Left ventricle myocardium superior (tissue), 1 donor: ENCODE results near the gene GTF2H2C. TPM values are rescaled to one million over a fixed set of nuclear protein-coding genes. Genes with fewer than 3 reads are reported as not detected.
"Not testable (repeated sequence)": the region's sequence is repeated elsewhere in the genome, so short reads cannot be mapped to it uniquely, and the experiment has no call there.

Source experiments
- ATAC-seq: fragments of 200-7000 bp; cut with Tn5 transposase; one replicate; pipeline ENCODE4 v1.9.1; 2020; ENCODE audit warnings: mild to moderate bottlenecking, moderate library complexity
- DNase-seq: peaks from one replicate; pipeline ENCODE4 v3.0.0-alpha.2; 2020
- intact Hi-C: fragments of 100-400 bp; cut with micrococcal nuclease; formaldehyde crosslinking; loops from one replicate; pipeline ENCODE4 v1.11.0; 2022
- total RNA-seq: library from RNA; stranded (reverse); fragmentation: NEBNext Ultra II Directional; extraction: Animal tissue kit (Norgen Biotek cat#: 25700); gene quantifications from one replicate; pipeline ENCODE4 v1.2.1, GENCODE V29; 2021
- donor health status: DM: no; HTN: yes; CAD: no; lungs with severe emphysema.

The GTF2H2C gene
- total RNA-seq, 1 donor from 2014 or later = 18.0 TPM

- DNase-seq, intact Hi-C loops, ATAC-seq: not testable (repeated sequence)
Observed at GRCh38 chr5:69544602-69545001, 15.4 kb upstream of the GTF2H2C start.

GRCh38 chr5:69560587-69561431 lies 818 bp downstream of the GTF2H2C start:
- intact Hi-C loops, DNase-seq: not testable (repeated sequence)
- peak; percentile 24 for ATAC-seq

- DNase-seq, intact Hi-C loops, ATAC-seq: not testable (repeated sequence)
Observed at GRCh38 chr5:69566172-69566571, 6.2 kb downstream of the GTF2H2C start.

- DNase-seq, ATAC-seq, intact Hi-C loops: not testable (repeated sequence)
Observed at GRCh38 chr5:69568072-69568471, 8.1 kb downstream of the GTF2H2C start.

GRCh38 chr5:69583356-69583755 lies 23.4 kb downstream of the GTF2H2C start:
- ATAC-seq, intact Hi-C loops: not testable (repeated sequence)

DNA sequence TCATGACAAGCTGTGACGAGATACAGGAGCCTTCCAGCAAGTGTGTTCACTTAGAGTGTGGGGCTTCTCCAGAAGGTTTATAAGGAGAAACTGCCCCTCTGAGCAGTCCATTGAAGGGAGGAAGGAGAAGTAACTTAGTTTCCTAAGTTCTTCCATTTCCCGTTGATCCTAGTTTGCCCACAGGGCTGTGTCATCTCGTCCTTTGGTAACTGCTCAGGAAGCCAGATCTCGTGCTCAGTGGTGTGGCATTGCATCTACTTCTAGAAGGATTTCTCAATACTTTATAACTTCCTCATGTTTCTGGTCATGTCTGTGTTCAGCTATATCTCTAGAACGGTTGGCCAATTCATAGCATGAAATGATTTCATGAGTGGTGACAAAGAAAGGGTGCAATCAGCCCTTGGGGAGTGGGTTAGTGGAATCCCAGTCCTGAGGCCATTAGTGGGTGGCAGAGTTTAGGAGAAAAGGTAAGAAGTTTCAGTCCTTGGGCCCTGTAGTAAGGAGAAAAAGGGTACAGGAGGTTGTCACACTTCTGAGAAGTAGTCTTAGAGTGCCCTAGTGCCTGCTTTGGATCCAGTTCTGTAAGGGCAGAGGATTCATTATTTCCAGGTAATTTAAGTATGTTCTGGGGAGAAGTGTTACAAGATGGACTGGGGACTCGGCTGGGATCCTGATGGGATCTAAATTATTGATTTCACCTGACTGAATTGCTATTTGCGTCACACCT lies 36.3 kb downstream of the GTF2H2C start:
- intact Hi-C loops, DNase-seq: not testable (repeated sequence)
- peak; percentile 86 for ATAC-seq

More at GRCh38 chr5:69583356-69583755, 23.4 kb downstream of the GTF2H2C start:
- not testable (repeated sequence) for DNase-seq

- intact Hi-C loops = not testable (repeated sequence)
Observed at GRCh38 chr5:69601947-69602346, 42.0 kb downstream of the GTF2H2C start.

DNA sequence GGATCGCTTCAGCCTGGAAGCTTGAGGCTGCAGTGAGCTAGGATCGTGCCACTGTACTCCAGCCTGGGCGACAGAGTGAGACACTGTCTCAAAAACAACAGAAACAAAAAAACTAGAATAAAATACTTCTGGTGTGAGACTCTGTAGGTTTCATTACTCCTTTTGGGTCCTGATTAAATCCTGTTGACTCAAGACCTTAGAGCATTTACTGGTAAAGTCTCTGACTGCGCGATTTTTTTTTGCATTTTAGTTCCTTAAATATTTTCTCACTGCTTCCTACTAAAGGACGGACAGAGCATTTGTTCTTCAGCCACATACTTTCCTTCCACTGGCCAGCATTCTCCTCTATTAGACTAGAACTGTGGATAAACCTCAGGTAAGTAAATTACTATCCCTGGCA lies 46.8 kb downstream of the GTF2H2C start:
- intact Hi-C loops, DNase-seq: not testable (repeated sequence)
- peak; percentile 71 for ATAC-seq

More at GRCh38 chr5:69601947-69602346, 42.0 kb downstream of the GTF2H2C start:
- not testable (repeated sequence) for DNase-seq
- peak; percentile 60 for ATAC-seq

DNA sequence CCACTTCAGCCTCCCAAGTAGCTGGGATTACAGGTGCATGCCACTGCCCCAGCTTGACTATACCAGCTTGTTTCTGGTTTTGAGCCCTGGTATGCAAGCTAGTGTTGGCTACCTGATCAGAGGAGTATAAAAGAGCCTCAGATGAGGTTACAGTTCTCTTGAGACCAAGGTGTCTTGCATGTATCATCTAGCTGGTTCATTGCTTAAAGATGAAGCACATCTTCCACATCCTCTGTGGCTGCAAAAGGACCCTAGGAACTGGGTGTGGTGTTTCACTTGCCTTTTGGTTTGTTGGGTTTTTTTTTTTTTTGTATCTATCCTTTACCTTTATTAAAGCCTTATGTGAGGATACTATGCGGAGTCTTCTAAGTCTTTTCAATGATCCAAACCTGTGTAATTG lies 47.8 kb downstream of the GTF2H2C start:
- DNase-seq, ATAC-seq, intact Hi-C loops: not testable (repeated sequence)

DNA sequence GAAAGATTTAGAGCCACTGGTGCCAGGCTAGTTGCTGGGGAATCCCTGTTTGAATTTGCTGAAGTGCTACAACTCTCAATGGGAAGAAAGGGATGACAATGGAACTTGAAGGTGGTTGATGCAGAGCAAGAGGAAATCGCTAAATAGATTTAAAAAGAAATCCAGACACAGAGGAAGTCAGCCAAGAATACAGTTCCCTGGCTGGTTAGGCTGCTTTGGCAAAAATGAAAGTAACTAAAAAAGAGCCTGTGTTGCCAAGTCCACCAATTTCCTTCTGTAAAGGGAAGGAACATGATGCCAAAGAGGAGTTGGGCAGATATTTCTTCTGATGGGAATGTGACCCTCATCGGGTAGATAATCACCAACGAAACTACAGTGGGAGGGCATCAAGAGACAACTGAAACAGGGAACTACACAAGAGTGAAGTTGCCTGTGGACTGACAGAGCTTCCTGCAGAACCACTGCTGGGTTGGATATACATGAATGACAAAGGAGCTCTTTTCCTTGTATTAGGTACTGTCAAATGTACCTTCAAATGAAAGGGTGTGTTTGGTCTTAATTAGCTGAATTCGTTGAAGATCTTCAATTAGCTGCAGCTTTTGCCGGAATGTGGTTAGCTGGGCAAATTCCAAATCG lies 49.0 kb downstream of the GTF2H2C start:
- intact Hi-C loops, DNase-seq: not testable (repeated sequence)
- ATAC-seq = peak; percentile 52

DNA sequence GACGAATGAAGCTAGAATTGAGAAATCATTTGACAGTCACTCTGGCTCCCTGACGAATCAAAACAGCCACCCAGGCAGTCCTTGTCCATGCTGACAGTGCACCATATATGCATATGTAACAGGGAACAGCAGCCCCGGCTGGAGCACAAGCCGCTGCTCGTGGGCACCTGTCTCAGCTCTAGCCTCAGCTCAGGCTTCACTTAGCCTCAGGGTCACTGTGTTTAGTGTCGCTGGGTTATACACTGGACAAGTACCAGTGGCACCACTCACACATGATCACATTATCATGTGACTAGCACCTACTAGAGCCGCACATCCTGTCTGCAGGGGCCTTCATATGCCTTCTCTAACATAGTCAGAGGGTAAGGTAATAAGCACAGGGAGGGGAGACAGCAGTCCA lies 54.9 kb downstream of the GTF2H2C start:
- intact Hi-C loops, ATAC-seq, DNase-seq: not testable (repeated sequence)

- peak; percentile 7 for DNase-seq
- intact Hi-C loops = not testable (repeated sequence)
Observed at GRCh38 chr5:69631879-69632278, 71.9 kb downstream of the GTF2H2C start.

More at GRCh38 chr5:69631879-69632278, 71.9 kb downstream of the GTF2H2C start:
- ATAC-seq = not testable (repeated sequence)

Other genes starting within 250 kb of the GTF2H2C start
- gene CCDC125, start 227.4 kb upstream of the GTF2H2C start, total RNA-seq = 2.9 TPM
- gene AK6, start 190.7 kb upstream of the GTF2H2C start, total RNA-seq = 34.8 TPM
- gene TAF9, start 190.7 kb upstream of the GTF2H2C start, total RNA-seq = 38.7 TPM
- gene RAD17, start 190.4 kb upstream of the GTF2H2C start, total RNA-seq = 18.3 TPM
- gene MARVELD2, start 145.1 kb upstream of the GTF2H2C start, total RNA-seq = 1.8 TPM
- gene OCLN, start 67.4 kb upstream of the GTF2H2C start, total RNA-seq = 1.6 TPM